T-helper 17 cell (primary cell): Measurements from ENCODE around the gene FCN2. TPM values are rescaled to one million over a fixed set of nuclear protein-coding genes. Genes with fewer than 3 reads are reported as not detected.

Experiments used
- ATAC-seq: fragments of 150-1000 bp; cut with Tn5 transposase; 2 replicates; pipeline ENCODE4 v1.10.0; 2021; ENCODE audit warnings: mild to moderate bottlenecking, moderate library complexity
- DNase-seq, 3 donors: peaks; one replicate each; pipeline versions ENCODE4 v3.0.0 to v3.0.0-alpha.2; 2020 to 2021
- H3K9me3 ChIP-seq: one replicate; pipeline ENCODE4 v1.7.0; 2013; ENCODE audit warnings: low read length, mild to moderate bottlenecking; ENCODE audit not compliant: control insufficient read depth, poor library complexity, severe bottlenecking
- H3K27ac Mint-ChIP-seq: one replicate; pipeline ENCODE4 v1.8.0; 2022; ENCODE audit warnings: mild to moderate bottlenecking, moderate library complexity, mixed read lengths
- H3K27me3 Mint-ChIP-seq: one replicate; pipeline ENCODE4 v1.8.0; 2022; ENCODE audit warnings: mixed read lengths
- H3K36me3 Mint-ChIP-seq: one replicate; pipeline ENCODE4 v1.8.0; 2022; ENCODE audit warnings: low read depth, mixed read lengths
- H3K4me1 Mint-ChIP-seq: one replicate; pipeline ENCODE4 v1.8.0; 2022; ENCODE audit warnings: mild to moderate bottlenecking, mixed read lengths
- H3K4me3 Mint-ChIP-seq: one replicate; pipeline ENCODE4 v1.8.0; 2022; ENCODE audit warnings: mild to moderate bottlenecking, moderate library complexity, mixed read lengths
- total RNA-seq, 4 donors: library from RNA in 2 of 4; stranded (reverse) in 2 of 4; gene quantifications; one replicate each; pipeline ENCODE4 v1.2.3 and lab custom pipeline; 2022 to 2026

The FCN2 gene
- total RNA-seq, 2 donors from 2014 or later, result not detected

DNA sequence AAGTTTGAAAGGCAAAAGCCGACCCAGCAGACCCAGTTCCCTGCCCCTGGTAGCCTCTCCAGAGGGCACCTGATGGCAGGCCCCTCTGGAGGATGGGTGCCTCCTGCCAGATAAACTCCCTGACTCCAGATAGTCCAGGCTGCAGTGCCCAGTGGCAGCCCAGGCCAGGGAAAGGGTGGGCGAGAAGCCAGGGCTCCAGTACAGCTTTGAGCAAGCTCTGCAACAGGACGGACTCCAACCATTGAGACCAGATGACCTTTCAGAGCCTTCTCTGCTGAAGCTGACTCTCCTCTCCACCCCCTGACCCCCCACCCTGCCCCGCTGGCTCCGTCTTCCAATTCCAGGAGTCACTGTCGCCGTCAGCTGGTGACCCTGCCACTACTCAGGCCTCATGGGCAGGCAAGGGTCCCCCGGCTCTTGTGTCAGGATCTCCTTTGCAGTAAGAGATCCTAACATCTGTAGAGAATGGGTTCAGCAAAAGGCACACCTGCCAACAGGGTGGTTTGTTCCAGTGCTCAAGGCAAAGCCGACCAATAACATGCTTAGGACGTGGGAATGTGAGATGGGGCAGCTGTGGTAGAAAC lies 52.6 kb downstream of the FCN2 start:
- H3K36me3 Mint-ChIP-seq, result peaks cover 2% of the 10 kb centered on the region
- no peak overlapping the region for H3K27ac Mint-ChIP-seq
- no peak for DNase-seq
- H3K27me3 Mint-ChIP-seq, result peaks cover 39% of the 10 kb centered on the region
- ATAC-seq, result no peak
- no peak overlapping the region for H3K4me3 Mint-ChIP-seq
- no peaks in the 10 kb centered on the region for H3K9me3 ChIP-seq
- H3K4me1 Mint-ChIP-seq, result no peaks in the 10 kb centered on the region

GRCh38 chr9:134935056-134935640 lies 54.5 kb downstream of the FCN2 start:
- no peak overlapping the region for H3K4me3 Mint-ChIP-seq

GRCh38 chr9:134935701-134936345 lies 55.2 kb downstream of the FCN2 start:
- no peak for ATAC-seq
- no peak overlapping the region for H3K4me3 Mint-ChIP-seq

More at GRCh38 chr9:134935056-134935640, 54.5 kb downstream of the FCN2 start:
- no peak for ATAC-seq
- Mint-ChIP-seq H3K27ac (no peak overlapping the region), H3K4me1 (no peaks in the 10 kb centered on the region), H3K27me3 (peaks cover 40% of the 10 kb centered on the region), H3K36me3 (peaks cover 2% of the 10 kb centered on the region)
- no peak for DNase-seq
- no peaks in the 10 kb centered on the region for H3K9me3 ChIP-seq

GRCh38 chr9:134936346-134937163 lies 55.9 kb downstream of the FCN2 start:
- peaks cover 2% of the 10 kb centered on the region for H3K36me3 Mint-ChIP-seq
- ATAC-seq, result peak; percentile 50
- H3K4me3 Mint-ChIP-seq, result no peak overlapping the region
- peaks cover 40% of the 10 kb centered on the region for H3K27me3 Mint-ChIP-seq
- no peak for DNase-seq
- H3K27ac Mint-ChIP-seq, result no peak overlapping the region
- H3K4me1 Mint-ChIP-seq, result no peaks in the 10 kb centered on the region
- no peaks in the 10 kb centered on the region for H3K9me3 ChIP-seq

More at GRCh38 chr9:134935701-134936345, 55.2 kb downstream of the FCN2 start:
- peaks cover 2% of the 10 kb centered on the region for H3K36me3 Mint-ChIP-seq
- H3K27me3 Mint-ChIP-seq, result peaks cover 46% of the 10 kb centered on the region
- DNase-seq, result no peak
- no peak overlapping the region for H3K27ac Mint-ChIP-seq
- no peaks in the 10 kb centered on the region for H3K4me1 Mint-ChIP-seq
- no peaks in the 10 kb centered on the region for H3K9me3 ChIP-seq

Other genes starting within 250 kb of the FCN2 start
- 1 to 10 TPM; 3.3 to 4.2 TPM for gene COL5A1, start 239.0 kb upstream of the FCN2 start, total RNA-seq
- gene FCN1, start 37.1 kb downstream of the FCN2 start, total RNA-seq, result 10 to 100 TPM; 12.4 to 27.8 TPM
- gene OLFM1, start 206.9 kb downstream of the FCN2 start, total RNA-seq, result not detected